Measurements from ENCODE around the gene ADGRL3.
"Not testable (repeated sequence)": the region's sequence is repeated elsewhere in the genome, so short reads cannot be mapped to it uniquely, and the experiment has no call there.

ADGRL3 gene

GRCh38 chr4:61851126-61851525 is 651.0 kb downstream of the ADGRL3 start:
- no peak for TF ChIP-seq CTCF (IDR thresholded peaks at IDR 0.05; ENCODE audit: extremely low read depth, insufficient read depth, missing control alignments)
- no peak for DNase-seq (ENCODE audit: low spot score)
- in situ Hi-C loops (cut with MboI; ENCODE audit: low pct_unique_long_range_greater_than_20kb, low sequenced_read_pairs, unreplicated experiment), result no loop called here

GRCh38 chr4:61852105-61852504 is 652.0 kb downstream of the ADGRL3 start:
- in situ Hi-C loops (cut with MboI; ENCODE audit: low pct_unique_long_range_greater_than_20kb, low sequenced_read_pairs, unreplicated experiment); DNase-seq (ENCODE audit: low spot score): not testable (repeated sequence)

- in situ Hi-C loops (cut with MboI; ENCODE audit: low pct_unique_long_range_greater_than_20kb, low sequenced_read_pairs, unreplicated experiment), result no loop called here
These were observed 652.9 kb downstream of the ADGRL3 start for GRCh38 chr4:61853041-61853440.

GRCh38 chr4:61860376-61860775 is 660.2 kb downstream of the ADGRL3 start:
- no peak for TF ChIP-seq CTCF (IDR thresholded peaks at IDR 0.05; ENCODE audit: extremely low read depth, insufficient read depth, missing control alignments)
- in situ Hi-C loops (cut with MboI; ENCODE audit: low pct_unique_long_range_greater_than_20kb, low sequenced_read_pairs, unreplicated experiment), result no loop called here
- no peak for DNase-seq (ENCODE audit: low spot score)

More at GRCh38 chr4:61853041-61853440, 652.9 kb downstream of the ADGRL3 start:
- no peak for TF ChIP-seq CTCF (IDR thresholded peaks at IDR 0.05; ENCODE audit: extremely low read depth, insufficient read depth, missing control alignments)
- DNase-seq (ENCODE audit: low spot score), result no peak

- in situ Hi-C loops (cut with MboI; ENCODE audit: low pct_unique_long_range_greater_than_20kb, low sequenced_read_pairs, unreplicated experiment), result no loop called here
- no peak for DNase-seq (ENCODE audit: low spot score)
- TF ChIP-seq CTCF (IDR thresholded peaks at IDR 0.05; ENCODE audit: extremely low read depth, insufficient read depth, missing control alignments), result no peak
These were observed 664.2 kb downstream of the ADGRL3 start for GRCh38 chr4:61864286-61864685.

GRCh38 chr4:61866378-61867030 is 666.4 kb downstream of the ADGRL3 start:
- in situ Hi-C loops (cut with MboI; ENCODE audit: low pct_unique_long_range_greater_than_20kb, low sequenced_read_pairs, unreplicated experiment), result no loop called here
- no peak for TF ChIP-seq CTCF (IDR thresholded peaks at IDR 0.05; ENCODE audit: extremely low read depth, insufficient read depth, missing control alignments)
- no peak for DNase-seq (ENCODE audit: low spot score)

- no peak for TF ChIP-seq CTCF (IDR thresholded peaks at IDR 0.05; ENCODE audit: extremely low read depth, insufficient read depth, missing control alignments)
- no peak for DNase-seq (ENCODE audit: low spot score)
- in situ Hi-C loops (cut with MboI; ENCODE audit: low pct_unique_long_range_greater_than_20kb, low sequenced_read_pairs, unreplicated experiment), result no loop called here
These were observed 672.9 kb downstream of the ADGRL3 start for GRCh38 chr4:61872983-61873382.
